ENCODE measurements around the gene PTK7.

- TF ChIP-seq CTCF (IDR thresholded peaks at IDR 0.05) (no peak), POLR2A (IDR thresholded peaks at IDR 0.05) (no peak)
Observed at GRCh38 chr6:43120944-43121913, 45.1 kb downstream of the PTK7 start.

Data from Peyer's patch (tissue), 4 donors.